Measurements from ENCODE around the gene FSTL4. TPM values are rescaled to one million over a fixed set of nuclear protein-coding genes. Genes with fewer than 3 reads are reported as not detected.

FSTL4 gene
- total RNA-seq, 1 experiment from 2014 or later = not detected

- Histone ChIP-seq H4K20me1 (ENCODE audit: insufficient read depth, low read depth, low read length) (no peaks in the 10 kb centered on the region), H3K27me3 (ENCODE audit: low read length) (no peaks in the 10 kb centered on the region), H3K9me3 (ENCODE audit: low read length) (no peaks in the 10 kb centered on the region), H3K4me3 (ENCODE audit: low read length) (no peak overlapping the region), H3K9ac (ENCODE audit: low read length) (no peak overlapping the region), H3K79me2 (ENCODE audit: low read length) (no peaks in the 10 kb centered on the region), H3K36me3 (ENCODE audit: insufficient read depth, low read length) (no peaks in the 10 kb centered on the region), H3K27ac (ENCODE audit: low read length) (no peak overlapping the region), H2AFZ (ENCODE audit: low read length) (no peak overlapping the region), H3K4me2 (ENCODE audit: low read depth, low read length, poor library complexity, severe bottlenecking) (no peak overlapping the region), H3K9me2 (replicated peaks; ENCODE audit: insufficient read depth, low read length) (no peaks in the 10 kb centered on the region), H3K4me1 (ENCODE audit: low read length) (no peaks in the 10 kb centered on the region)
- no peak for DNase-seq
These were observed 144.4 kb downstream of the FSTL4 start for GRCh38 chr5:133467826-133468463.

GRCh38 chr5:133467335-133467779, 145.0 kb downstream of the FSTL4 start:
- no peaks in the 10 kb centered on the region for H3K4me1 ChIP-seq (ENCODE audit: low read length)
- no peak for DNase-seq
- no peaks in the 10 kb centered on the region for H4K20me1 ChIP-seq (ENCODE audit: insufficient read depth, low read depth, low read length)
- no peak overlapping the region for H3K4me2 ChIP-seq (ENCODE audit: low read depth, low read length, poor library complexity, severe bottlenecking)
- H3K9ac ChIP-seq (ENCODE audit: low read length) = no peak overlapping the region
- H3K9me3 ChIP-seq (ENCODE audit: low read length) = no peaks in the 10 kb centered on the region
- no peaks in the 10 kb centered on the region for H3K79me2 ChIP-seq (ENCODE audit: low read length)
- no peak overlapping the region for H2AFZ ChIP-seq (ENCODE audit: low read length)
- no peaks in the 10 kb centered on the region for H3K36me3 ChIP-seq (ENCODE audit: insufficient read depth, low read length)
- no peaks in the 10 kb centered on the region for H3K27me3 ChIP-seq (ENCODE audit: low read length)
- no peaks in the 10 kb centered on the region for H3K9me2 ChIP-seq (replicated peaks; ENCODE audit: insufficient read depth, low read length)
- no peak overlapping the region for H3K27ac ChIP-seq (ENCODE audit: low read length)
- no peak overlapping the region for H3K4me3 ChIP-seq (ENCODE audit: low read length)

GRCh38 chr5:133466556-133467334, 145.6 kb downstream of the FSTL4 start:
- Histone ChIP-seq H3K4me3 (ENCODE audit: low read length) (no peak overlapping the region), H3K4me1 (ENCODE audit: low read length) (no peaks in the 10 kb centered on the region), H3K9ac (ENCODE audit: low read length) (no peak overlapping the region), H3K4me2 (ENCODE audit: low read depth, low read length, poor library complexity, severe bottlenecking) (no peak overlapping the region), H3K9me2 (replicated peaks; ENCODE audit: insufficient read depth, low read length) (no peaks in the 10 kb centered on the region), H3K36me3 (ENCODE audit: insufficient read depth, low read length) (no peaks in the 10 kb centered on the region), H3K79me2 (ENCODE audit: low read length) (no peaks in the 10 kb centered on the region), H3K9me3 (ENCODE audit: low read length) (no peaks in the 10 kb centered on the region), H2AFZ (ENCODE audit: low read length) (no peak overlapping the region), H3K27ac (ENCODE audit: low read length) (no peak overlapping the region), H4K20me1 (ENCODE audit: insufficient read depth, low read depth, low read length) (no peaks in the 10 kb centered on the region), H3K27me3 (ENCODE audit: low read length) (no peaks in the 10 kb centered on the region)
- DNase-seq = no peak

GRCh38 chr5:133464013-133464412, 148.3 kb downstream of the FSTL4 start:
- Histone ChIP-seq H3K27me3 (ENCODE audit: low read length) (no peaks in the 10 kb centered on the region), H3K27ac (ENCODE audit: low read length) (no peak overlapping the region), H3K9me2 (replicated peaks; ENCODE audit: insufficient read depth, low read length) (no peaks in the 10 kb centered on the region), H3K9ac (ENCODE audit: low read length) (no peak overlapping the region), H2AFZ (ENCODE audit: low read length) (no peak overlapping the region), H3K4me1 (ENCODE audit: low read length) (no peaks in the 10 kb centered on the region), H3K9me3 (ENCODE audit: low read length) (no peaks in the 10 kb centered on the region), H3K79me2 (ENCODE audit: low read length) (no peaks in the 10 kb centered on the region), H3K4me3 (ENCODE audit: low read length) (no peak overlapping the region), H3K36me3 (ENCODE audit: insufficient read depth, low read length) (no peaks in the 10 kb centered on the region), H4K20me1 (ENCODE audit: insufficient read depth, low read depth, low read length) (no peaks in the 10 kb centered on the region), H3K4me2 (ENCODE audit: low read depth, low read length, poor library complexity, severe bottlenecking) (no peak overlapping the region)
- DNase-seq = no peak

- Histone ChIP-seq H3K79me2 (ENCODE audit: low read length) (no peaks in the 10 kb centered on the region), H3K9ac (ENCODE audit: low read length) (no peak overlapping the region), H4K20me1 (ENCODE audit: insufficient read depth, low read depth, low read length) (no peaks in the 10 kb centered on the region), H3K27me3 (ENCODE audit: low read length) (no peaks in the 10 kb centered on the region), H3K4me2 (ENCODE audit: low read depth, low read length, poor library complexity, severe bottlenecking) (no peak overlapping the region), H2AFZ (ENCODE audit: low read length) (no peak overlapping the region), H3K4me1 (ENCODE audit: low read length) (no peaks in the 10 kb centered on the region), H3K9me2 (replicated peaks; ENCODE audit: insufficient read depth, low read length) (no peaks in the 10 kb centered on the region), H3K9me3 (ENCODE audit: low read length) (no peaks in the 10 kb centered on the region), H3K27ac (ENCODE audit: low read length) (no peak overlapping the region), H3K4me3 (ENCODE audit: low read length) (no peak overlapping the region), H3K36me3 (ENCODE audit: insufficient read depth, low read length) (no peaks in the 10 kb centered on the region)
- no peak for DNase-seq
These were observed 150.4 kb downstream of the FSTL4 start for GRCh38 chr5:133461796-133462516.

GRCh38 chr5:133460172-133460758, 152.1 kb downstream of the FSTL4 start:
- H3K4me3 ChIP-seq (ENCODE audit: low read length) = no peak overlapping the region
- H3K4me1 ChIP-seq (ENCODE audit: low read length) = no peaks in the 10 kb centered on the region
- no peaks in the 10 kb centered on the region for H3K79me2 ChIP-seq (ENCODE audit: low read length)
- H4K20me1 ChIP-seq (ENCODE audit: insufficient read depth, low read depth, low read length) = no peaks in the 10 kb centered on the region
- no peak overlapping the region for H3K9ac ChIP-seq (ENCODE audit: low read length)
- H3K9me3 ChIP-seq (ENCODE audit: low read length) = no peaks in the 10 kb centered on the region
- no peak overlapping the region for H3K27ac ChIP-seq (ENCODE audit: low read length)
- no peak overlapping the region for H3K4me2 ChIP-seq (ENCODE audit: low read depth, low read length, poor library complexity, severe bottlenecking)
- no peaks in the 10 kb centered on the region for H3K36me3 ChIP-seq (ENCODE audit: insufficient read depth, low read length)
- DNase-seq = peak; percentile 78
- no peaks in the 10 kb centered on the region for H3K27me3 ChIP-seq (ENCODE audit: low read length)
- no peak overlapping the region for H2AFZ ChIP-seq (ENCODE audit: low read length)
- H3K9me2 ChIP-seq (replicated peaks; ENCODE audit: insufficient read depth, low read length) = no peaks in the 10 kb centered on the region

- Histone ChIP-seq H3K36me3 (ENCODE audit: insufficient read depth, low read length) (no peaks in the 10 kb centered on the region), H3K27ac (ENCODE audit: low read length) (no peak overlapping the region), H3K9me3 (ENCODE audit: low read length) (no peaks in the 10 kb centered on the region), H4K20me1 (ENCODE audit: insufficient read depth, low read depth, low read length) (no peaks in the 10 kb centered on the region), H2AFZ (ENCODE audit: low read length) (no peak overlapping the region), H3K79me2 (ENCODE audit: low read length) (no peaks in the 10 kb centered on the region), H3K9me2 (replicated peaks; ENCODE audit: insufficient read depth, low read length) (no peaks in the 10 kb centered on the region), H3K9ac (ENCODE audit: low read length) (no peak overlapping the region), H3K4me2 (ENCODE audit: low read depth, low read length, poor library complexity, severe bottlenecking) (no peak overlapping the region), H3K27me3 (ENCODE audit: low read length) (no peaks in the 10 kb centered on the region), H3K4me3 (ENCODE audit: low read length) (no peak overlapping the region), H3K4me1 (ENCODE audit: low read length) (no peaks in the 10 kb centered on the region)
- no peak for DNase-seq
These were observed 152.7 kb downstream of the FSTL4 start for GRCh38 chr5:133459474-133460160.

Data from Karpas-422 (cell line).